GM21825 (cell line): Measurements from ENCODE around the gene PIGR.

Experiments used
- ATAC-seq: cut with Tn5 transposase; IDR thresholded peaks from one replicate; pipeline ENCODE4 v1.9.1; 2021; ENCODE audit warnings: mild to moderate bottlenecking, moderate library complexity; ENCODE audit not compliant: unreplicated experiment

The PIGR gene

GRCh38 chr1:206912445-206913095 is 33.7 kb downstream of the PIGR start:
- peak; percentile 49 for ATAC-seq

- ATAC-seq, result no peak
Measured at GRCh38 chr1:206911064-206911663, 35.1 kb downstream of the PIGR start.

- no peak for ATAC-seq
Measured at GRCh38 chr1:206909883-206910318, 36.4 kb downstream of the PIGR start.

GRCh38 chr1:206909161-206909882 is 36.9 kb downstream of the PIGR start:
- ATAC-seq, result no peak

DNA sequence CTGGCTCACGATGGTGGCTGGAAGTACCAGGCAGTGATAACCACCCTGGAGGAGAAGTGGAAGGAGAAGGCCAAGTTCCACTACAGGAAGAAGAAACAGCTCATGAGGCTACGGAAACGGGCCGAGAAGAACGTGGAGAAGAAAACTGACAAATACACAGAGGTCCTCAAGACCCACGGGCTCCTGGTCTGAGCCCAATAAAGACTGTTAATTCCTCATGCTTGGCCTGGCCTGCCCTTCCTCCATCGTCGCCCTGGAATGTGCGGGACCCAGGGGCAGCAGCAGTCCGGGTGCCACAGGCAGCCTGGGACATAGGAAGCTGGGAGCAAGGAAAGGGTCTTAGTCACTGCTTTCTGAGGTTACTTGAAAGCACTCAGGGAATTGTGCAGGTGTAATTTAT is 38.2 kb downstream of the PIGR start:
- no peak for ATAC-seq

DNA sequence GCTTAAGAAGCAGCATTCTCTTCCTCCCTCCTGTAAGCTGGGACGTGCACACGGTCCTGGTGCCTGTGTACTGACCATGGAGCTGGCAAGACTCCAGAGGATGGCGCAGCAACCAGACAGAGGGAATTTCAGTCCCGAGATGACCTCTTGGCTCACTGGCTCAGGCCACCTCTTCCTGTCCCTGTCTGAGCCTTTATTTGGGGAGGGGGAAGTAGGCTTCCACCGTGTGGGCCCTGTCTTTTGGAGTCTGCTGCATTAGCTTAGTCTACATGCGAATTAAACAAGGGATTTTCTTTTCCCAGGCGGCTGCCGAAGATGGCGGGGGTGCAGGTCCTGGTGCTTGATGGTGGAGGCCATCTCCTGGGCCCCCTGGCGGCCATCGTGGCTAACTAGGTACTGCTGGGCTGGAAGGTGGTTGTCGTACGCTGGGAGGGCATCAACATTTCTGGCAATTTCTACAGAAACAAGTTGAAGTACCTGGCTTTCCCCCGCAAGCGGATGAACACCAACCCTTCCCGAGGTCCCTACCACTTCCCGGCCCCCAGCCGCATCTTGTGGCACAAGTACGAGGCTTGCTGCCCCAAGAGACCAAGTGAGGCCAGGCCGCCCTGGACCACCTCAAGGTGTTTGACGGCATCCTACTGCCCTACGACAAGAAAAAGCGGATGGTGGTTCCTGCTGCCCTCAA is 38.8 kb downstream of the PIGR start:
- ATAC-seq, result no peak

GRCh38 chr1:206905295-206906164 is 40.7 kb downstream of the PIGR start:
- ATAC-seq, result peak; percentile 67

GRCh38 chr1:206904423-206905142 is 41.7 kb downstream of the PIGR start:
- no peak for ATAC-seq

DNA sequence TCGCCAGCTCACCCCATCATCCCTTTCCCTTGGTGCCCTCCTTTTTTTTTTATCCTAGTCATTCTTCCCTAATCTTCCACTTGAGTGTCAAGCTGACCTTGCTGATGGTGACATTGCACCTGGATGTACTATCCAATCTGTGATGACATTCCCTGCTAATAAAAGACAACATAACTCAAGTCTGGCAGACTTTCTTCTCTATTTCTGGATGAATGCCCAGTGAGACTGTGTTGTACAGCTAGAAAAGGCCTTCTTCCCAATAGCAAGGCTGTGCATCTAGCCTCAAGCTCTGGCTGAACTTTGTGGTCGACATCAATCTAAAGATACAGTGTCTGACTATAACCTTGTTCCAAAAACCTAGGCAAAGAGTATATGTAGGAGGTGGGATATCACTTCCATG is 42.6 kb downstream of the PIGR start:
- ATAC-seq, result no peak

GRCh38 chr1:206902702-206903101 is 43.6 kb downstream of the PIGR start:
- ATAC-seq, result no peak

- ATAC-seq, result no peak
Measured at GRCh38 chr1:206901944-206902343, 44.3 kb downstream of the PIGR start.

DNA sequence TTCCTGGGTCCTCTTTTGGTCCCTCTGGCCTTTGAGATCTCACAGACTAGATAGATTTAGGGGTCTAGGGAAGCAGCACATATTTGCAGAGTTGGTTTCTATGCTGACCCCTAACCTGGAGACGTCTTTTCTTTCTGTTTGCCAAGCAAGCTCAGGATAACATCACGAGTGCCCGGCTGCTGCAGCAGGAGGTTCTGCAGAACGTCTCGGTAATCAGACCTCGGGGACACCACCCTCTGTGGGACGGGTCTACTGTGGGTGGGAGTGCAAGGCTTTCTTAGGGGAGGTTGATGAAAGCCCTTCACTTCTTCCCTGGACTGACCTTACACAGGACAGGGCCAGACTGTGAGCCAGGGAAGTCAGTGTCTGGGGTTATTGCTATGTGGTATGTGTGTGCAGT is 46.1 kb downstream of the PIGR start:
- ATAC-seq, result no peak

- no peak for ATAC-seq
Measured at GRCh38 chr1:206899717-206900116, 46.5 kb downstream of the PIGR start.

DNA sequence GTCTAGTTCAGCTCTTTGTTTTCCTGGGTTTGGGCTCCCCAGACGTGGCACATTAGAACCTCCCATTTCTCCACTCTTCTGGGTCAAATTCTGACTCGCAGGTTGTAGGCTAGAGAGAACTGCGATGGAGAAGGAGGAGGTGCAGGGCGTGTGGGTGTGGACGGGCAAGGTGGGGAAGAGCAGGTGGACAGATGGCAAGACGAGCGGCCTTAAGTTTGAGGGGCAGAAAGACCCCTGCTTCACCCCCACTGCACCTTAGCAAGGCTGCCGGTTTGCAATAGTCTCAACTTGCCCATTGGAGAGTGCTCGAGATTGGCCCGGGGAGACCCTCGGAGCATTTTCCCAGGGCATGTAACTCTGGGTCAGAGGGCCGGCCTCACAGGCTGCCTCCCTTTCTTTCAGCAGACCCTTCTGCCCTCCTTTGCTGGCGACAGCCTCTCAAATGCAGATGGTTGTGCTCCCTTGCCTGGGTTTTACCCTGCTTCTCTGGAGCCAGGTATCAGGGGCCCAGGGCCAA is 47.3 kb downstream of the PIGR start:
- no peak for ATAC-seq

GRCh38 chr1:206898089-206898914 is 48.0 kb downstream of the PIGR start:
- ATAC-seq, result no peak

- no peak for ATAC-seq
Measured at GRCh38 chr1:206897175-206897574, 49.1 kb downstream of the PIGR start, which contains the start of gene IL24. Gene IL24 (plus strand): TSS chr1:206897443. CDS start chr1:206897833, 390 bp downstream.

GRCh38 chr1:206896261-206896660 is 50.0 kb downstream of the PIGR start:
- ATAC-seq, result no peak

DNA sequence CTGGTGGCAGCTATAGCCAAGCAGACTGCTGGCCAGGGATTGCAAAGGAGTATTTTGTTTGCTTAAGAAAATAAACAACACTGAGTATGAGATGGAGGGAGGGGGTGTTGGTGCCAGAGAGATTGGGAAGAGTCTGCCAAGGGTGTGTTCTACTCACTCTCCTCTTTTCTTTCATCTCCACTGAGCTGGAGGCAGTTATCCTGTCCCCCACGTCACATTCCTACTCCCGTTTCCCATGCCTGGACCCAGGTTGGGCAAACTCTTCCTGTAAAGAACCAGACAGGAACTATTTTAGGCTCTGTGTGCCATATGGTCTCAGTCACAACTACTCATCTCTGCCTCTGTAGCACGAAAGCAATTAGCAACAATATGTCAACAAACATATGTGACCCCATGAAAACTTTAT is 50.4 kb downstream of the PIGR start:
- ATAC-seq, result no peak

DNA sequence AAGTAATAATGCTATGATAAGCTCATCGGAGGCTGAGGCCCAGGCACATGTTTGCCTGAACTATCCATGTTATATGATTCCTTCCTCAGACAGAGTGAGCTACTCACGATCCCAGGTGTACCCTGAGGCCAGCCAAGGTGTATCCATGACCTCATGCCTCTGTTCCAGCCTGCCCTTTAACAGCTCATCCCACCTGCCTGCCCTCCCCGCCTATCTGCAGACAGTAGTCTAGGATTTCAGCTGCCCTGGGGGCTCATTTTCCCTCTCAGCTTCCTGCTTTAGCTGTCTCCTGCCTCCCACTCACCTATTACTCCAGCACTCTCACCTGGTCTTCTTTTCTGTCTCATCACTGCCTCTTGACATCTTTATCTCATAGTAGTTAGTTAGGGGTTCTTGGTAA is 50.9 kb downstream of the PIGR start:
- no peak for ATAC-seq
